ENCODE results near the gene LSM11.
"Not testable (repeated sequence)": the region's sequence is repeated elsewhere in the genome, so short reads cannot be mapped to it uniquely, and the experiment has no call there.

LSM11 gene

DNA sequence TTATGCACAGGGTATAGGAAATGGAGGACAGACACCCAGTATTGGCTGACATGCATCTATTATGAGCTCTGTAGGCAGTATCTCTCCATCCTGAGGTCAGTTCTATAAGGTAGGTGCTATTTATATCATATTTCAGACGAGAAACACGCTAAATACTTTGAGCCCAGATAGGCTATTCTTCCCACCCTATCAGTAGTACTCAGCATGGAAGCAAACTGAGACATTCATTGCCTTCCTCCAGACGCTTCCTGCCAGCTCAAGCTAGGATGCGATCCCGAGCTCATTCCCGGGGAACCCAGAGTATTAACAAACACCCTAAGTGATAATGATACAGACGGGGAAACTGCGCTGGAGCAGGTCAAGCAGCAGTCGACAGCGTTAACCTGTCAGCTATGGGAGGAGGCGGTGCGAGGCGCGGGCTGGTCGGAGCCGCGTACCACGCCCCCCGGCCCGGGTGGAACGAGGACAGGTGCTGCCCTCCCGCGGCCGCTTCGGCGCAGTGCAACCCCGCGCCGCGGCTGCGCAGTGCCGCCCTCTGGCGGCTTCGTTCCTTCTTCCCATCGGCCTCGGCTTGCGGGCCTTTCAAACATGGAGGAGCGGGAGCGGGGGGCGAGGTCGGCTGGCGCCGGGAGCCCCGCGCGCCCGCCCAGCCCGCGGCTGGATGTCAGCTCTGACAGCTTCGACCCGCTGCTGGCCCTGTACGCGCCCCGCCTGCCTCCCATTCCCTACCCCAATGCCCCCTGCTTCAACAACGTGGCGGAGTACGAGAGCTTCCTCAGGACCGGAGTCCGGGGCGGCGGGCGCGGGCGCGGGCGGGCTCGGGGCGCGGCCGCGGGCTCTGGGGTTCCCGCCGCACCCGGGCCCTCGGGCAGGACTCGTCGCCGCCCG lies at the start of gene LSM11:
Gene LSM11, plus strand, starts transcription at position 550 of the 888 bp plus-strand sequence. Its CDS starts 39 bp downstream, at position 589.
- DNase-seq = peak; percentile 75

DNA sequence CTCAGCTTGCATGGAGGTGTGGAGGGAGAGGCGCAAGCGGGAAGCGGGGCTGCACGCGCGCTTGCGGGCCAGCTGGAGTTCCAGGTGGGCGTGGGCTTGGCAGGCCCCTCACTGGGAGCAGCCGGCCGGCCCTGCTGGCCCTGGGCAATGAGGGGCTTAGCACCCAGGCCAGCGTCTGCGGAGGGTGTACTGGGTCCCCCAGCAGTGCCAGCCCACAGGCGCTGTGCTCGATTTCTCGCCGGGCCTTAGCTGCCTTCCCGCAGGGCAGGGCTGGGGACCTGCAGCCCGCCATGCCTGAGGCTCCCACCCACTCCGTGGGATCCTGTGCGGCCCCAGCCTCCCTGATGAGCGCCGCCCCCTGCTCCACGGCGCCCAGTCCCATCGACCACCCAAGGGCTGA lies 49.7 kb upstream of the LSM11 start:
- DNase-seq = not testable (repeated sequence)

DNA sequence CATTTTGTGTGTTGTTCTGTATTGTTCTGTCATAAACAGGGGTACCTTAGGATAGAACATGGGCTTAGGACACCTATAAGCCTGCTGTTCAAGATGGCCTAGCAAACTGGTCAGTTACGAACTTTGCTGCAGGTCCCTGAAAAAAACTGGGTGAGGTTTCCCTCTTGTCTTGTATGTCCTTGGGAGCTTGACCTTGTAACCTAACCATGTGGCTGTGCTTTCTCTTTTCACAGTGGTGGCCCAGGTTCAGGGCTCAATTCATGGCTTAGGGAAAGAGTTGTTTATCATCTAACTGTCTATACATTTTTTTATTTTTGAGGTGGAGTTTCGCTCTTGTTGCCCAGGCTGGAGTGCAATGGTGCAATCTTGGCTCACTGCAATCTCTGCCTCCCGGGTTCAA lies 47.4 kb upstream of the LSM11 start:
- DNase-seq = not testable (repeated sequence)

DNA sequence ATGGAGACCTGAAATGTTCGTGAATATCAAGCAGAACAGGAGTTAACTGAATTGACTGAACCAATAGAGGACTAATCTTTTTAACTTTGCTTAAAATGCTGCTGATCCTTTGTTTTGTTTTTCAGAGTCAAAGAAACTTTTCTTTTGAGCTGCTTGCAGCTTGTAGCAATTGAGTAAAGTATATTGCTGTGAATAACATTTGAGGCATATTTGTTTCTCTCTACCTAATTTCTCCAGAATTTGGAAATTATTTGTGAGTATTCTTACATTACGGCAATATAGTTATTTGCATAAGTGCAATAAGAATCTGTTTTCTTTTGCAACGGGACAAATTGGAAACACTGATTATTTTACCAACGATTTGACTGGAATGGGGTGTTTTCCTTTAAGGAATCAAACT lies 44.8 kb upstream of the LSM11 start:
- not testable (repeated sequence) for DNase-seq

DNA sequence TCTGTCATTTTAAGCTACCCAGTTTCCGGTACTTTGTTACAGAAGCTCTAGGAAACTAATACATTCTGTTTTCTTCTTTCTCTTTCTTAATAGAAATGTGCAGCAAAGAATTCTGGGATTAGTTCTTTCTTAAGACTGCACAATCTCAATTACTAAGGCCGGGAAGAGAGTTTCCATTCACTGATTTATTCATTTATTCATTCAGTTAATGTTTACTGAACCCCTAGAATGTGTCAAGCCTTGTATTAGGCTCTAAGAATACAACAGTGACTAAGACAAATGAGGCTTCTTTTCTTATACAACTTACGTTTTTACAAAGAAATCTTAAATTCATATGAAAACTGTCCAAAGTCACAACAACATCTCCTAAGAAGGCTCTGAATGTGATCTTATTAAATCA lies 39.8 kb upstream of the LSM11 start:
- no peak for DNase-seq

DNA sequence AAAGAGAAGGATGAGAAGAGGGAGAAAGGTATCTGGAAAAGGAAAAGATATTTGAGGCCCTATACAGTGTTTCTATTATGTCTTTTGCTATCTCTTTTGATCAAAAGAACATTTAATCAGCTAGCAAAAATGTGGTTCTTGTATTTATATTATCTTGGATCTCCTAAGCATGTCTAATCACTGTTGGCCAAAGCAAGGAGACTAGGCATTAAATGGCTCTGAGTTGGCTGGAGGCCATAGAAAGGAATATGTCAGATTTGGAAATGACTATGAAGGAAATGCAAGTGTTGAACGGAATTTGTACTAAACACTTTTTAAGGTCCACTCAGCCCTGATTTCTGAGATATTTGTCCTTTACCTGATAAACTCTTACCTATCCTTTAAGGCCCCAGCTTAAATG lies 34.6 kb upstream of the LSM11 start:
- peak; percentile 39 for DNase-seq

DNA sequence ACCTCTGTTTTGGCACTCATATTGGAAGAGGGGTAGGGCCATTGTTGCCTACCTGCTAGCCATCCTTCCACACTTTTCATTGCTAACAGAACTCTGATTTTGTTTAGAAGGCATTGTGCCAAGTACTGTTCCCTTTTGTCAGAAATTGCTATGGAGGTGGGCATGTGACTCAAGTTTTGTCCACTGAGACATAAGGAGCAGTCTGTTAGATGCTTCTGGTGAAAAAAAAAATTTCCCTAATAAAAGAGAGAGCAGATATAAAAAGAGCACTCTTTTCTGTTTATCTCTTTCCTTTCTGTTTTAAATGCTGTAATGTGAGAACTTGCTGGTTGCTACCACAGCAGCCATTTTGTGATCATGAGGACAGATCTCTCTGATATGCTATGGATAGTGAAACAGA lies 34.2 kb upstream of the LSM11 start:
- DNase-seq = no peak

DNA sequence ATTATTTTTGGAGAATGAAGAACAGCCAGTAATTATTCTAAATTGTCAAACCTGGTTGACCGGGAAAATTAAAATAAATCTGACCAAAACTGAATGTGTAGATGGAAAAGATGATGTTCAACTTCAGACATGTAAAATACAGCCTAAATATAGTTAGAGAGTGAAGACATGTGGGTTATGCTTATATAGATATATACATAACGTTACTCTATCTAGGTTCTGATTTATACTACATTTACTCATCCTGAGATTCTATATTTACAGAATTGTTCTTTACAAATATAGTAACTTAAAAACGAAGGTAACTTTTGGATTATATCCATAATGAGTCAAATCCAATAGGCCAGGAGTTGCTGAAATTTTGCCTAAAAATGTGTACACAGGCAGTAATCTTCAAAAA lies 33.1 kb upstream of the LSM11 start:
- DNase-seq = no peak

DNA sequence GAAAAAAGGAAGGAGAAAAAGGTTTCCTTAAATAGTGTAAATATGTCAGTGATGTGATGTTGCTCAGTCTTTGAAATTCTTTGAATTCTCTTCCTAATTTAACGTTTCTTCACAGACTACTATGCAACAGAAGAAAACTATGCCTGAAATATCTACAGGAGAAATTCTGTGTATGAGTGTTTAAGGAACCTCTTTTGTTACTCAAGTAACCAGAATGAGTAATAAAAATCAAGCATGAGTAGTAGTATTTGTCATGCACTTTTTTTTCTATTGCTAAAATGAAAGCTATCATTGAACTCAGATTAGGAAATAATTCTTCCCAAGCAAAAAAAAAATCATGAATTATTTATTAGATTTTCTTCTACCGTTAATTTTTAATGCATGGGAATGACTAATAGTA lies 32.6 kb upstream of the LSM11 start:
- peak; percentile 86 for DNase-seq

DNA sequence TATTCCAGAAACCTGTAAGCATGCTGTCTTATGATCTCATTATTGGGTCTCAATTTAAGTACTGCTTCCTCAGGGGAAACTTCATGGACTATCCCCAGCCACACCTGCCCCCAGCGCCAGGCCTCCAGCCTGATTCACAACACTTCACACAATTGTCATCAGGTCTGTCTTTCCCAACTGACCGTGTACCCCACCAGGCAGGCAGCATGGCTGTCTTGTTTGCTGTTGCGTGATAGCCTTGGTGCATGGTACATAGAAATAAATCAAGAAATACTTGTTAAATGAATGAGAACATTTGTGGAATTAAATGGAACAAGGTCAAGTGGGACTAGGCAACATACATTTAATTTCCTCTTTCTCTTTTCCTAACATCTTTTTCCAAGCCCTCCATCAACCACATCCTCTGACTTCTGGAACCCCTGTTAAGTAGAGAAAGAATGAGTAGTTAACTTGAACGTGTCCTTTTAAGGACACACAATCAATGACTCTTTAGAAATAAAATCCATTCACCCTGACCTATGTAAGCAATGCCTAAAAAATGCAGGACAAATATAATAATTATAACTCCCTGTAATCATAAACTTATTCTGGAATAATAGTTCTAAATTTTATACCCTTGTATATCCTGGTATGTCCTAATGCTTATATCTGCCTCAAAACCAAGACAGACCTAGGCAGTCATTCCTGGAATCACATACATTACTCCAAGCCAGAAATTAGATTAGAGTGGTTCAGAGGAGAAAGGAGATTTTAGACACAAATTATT lies 29.5 kb upstream of the LSM11 start:
- DNase-seq = peak; percentile 45

DNA sequence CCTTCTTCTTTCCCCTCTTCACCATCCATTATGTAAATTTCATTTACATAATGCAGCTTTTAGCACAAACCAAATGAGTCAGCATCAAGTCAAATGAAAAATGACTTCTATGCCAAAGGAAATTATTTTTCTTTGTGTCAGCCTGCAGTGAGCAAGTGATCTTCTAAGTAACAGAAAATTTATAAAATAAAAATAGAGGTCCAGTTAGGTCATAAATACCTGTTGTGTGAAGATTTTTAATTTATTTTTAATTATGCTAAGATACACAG lies 29.0 kb upstream of the LSM11 start:
- DNase-seq = no peak

DNA sequence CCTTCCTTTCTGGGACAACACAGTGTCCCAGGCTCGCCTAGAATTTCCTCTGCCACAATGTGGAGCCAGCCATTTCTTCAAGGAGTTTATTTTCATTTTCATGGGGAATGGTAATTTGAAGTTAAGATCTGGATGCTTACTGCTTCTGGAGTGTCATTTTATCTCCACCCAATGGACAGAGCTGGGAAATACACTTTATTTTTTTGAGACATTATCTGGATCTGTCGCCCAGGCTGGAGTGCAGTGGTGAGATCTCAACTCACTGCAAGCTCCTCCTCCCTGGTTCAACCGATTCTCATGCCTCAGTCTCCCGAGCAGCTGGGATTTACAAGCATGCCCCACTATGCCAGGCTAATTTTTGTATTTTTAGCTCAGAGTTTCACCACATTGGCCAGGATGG lies 25.0 kb upstream of the LSM11 start:
- DNase-seq = peak; percentile 79

DNA sequence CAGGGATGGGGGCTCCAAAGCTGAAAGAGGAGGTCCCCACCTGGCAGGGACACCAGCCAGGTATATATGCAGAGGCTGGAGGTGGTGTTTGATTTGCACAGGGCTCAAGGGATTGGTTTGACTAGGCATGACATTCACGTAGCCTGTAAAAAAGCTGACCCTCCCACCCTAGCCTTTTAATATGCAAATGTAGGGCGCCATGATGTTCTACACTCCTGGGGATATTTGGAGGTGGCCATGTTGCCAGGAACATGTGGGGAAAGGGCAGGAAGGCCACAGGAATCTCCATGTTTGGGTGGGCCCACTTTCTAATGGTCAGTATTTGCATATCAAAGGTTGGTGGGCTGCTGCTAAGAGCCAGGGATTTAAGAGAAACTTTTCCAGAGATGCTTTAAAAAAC lies 24.3 kb upstream of the LSM11 start:
- no peak for DNase-seq

DNA sequence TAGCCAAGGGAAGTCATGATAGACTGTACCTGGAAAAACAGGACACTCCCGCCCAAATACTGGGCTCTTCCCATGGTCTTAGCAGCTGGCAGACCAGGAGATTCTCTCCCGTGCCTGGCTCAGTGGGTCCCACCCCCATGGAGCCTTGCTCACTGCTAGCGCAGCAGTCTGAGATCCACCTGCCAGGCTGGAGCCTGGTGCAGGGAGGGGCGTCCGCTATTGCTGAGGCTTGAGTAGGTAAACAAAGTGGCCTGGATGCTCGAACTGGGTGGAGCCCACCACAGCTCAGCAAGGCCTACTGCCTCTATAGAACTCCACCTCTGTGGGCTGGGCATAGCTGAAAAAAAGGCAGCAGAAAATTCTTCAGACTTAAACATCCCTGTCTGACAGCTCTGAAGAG lies 22.4 kb upstream of the LSM11 start:
- DNase-seq = no peak

DNA sequence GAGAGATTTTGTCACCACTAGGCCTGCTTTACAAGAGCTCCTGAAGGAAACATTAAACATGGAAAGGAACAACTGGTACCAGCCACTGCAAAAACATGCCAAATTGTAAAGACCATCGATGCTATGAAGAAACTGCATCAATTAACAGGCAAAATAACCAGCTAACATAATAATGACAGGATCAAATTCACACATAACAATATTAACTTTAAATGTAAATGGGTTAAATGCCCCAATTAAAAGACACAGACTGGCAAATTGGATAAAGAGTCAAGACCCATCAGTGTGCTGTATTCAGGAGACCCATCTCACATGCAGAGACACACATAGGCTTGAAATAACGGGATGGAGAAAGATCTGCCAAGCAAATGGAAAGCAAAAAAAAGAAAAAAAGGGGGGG lies 20.6 kb upstream of the LSM11 start:
- not testable (repeated sequence) for DNase-seq

DNA sequence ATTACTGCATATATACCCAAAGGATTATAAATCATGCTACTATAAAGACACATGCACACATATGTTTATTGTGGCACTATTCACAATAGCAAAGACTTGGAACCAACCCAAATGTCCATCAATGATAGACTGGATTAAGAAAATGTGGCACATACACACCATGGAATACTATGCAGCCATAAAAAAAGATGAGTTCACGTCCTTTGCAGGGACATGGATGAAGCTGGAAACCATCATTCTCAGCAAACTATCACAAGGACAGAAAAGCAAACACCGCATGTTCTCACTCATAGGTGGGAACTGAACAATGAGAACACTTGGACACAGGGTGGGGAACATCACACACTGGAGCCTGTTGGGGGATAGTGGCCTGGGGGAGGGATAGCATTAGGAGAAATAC lies 16.9 kb upstream of the LSM11 start:
- DNase-seq = not testable (repeated sequence)

DNA sequence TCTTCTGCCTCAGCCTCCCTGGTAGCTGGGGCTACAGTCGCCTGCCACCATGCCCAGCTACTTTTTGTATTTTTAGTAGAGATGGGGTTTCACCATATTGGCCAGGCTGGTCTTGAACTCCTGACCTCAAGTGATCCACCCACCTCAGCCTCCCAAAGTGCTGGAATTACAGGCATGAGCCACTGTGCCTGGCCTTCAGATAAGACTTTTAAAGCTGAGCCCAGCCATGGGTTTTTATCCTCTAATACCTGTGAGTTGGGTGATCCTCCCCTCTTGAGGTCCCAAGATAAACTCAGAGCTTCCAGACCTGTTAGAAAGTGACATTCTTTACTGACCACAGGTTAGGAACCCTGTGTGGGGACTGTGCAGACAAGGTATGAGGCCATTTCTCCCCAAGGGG lies 15.7 kb upstream of the LSM11 start:
- not testable (repeated sequence) for DNase-seq

DNA sequence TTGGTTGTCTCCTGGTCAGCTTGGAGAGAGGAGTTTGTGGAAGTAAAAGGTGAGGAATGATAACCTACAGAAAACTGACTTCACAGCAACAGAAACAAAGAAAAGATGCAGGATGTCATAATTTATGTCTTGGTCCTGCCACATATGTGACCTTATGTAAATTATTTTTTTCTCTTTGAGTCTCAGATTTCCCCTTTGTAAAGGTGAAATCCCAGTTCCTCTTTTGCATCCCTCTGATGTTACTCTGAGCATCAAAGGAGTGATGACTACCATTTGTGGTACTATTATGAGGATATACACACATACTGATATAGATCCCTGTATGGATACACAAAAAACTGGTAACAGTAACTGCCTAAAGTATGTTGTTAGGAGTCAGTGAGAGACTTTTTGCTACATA lies 13.7 kb upstream of the LSM11 start:
- DNase-seq = no peak

DNA sequence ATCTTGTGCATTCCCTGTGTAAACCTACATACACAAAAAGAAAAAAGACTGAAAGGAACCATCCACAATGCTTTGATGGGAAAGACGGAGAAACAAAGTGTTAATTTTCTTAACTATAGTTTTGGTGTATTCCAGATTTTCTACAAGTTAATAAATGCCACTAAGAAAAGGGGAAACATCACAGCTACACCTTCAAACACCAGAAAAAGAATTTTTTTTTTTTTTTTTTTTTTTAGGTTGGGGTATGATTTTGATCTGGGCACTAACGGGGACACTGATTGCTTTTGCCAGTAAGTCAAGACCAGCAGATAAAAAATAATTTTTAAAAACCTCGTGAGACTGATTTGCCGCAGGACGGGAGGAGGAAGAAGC lies 12.6 kb upstream of the LSM11 start:
- DNase-seq = no peak

DNA sequence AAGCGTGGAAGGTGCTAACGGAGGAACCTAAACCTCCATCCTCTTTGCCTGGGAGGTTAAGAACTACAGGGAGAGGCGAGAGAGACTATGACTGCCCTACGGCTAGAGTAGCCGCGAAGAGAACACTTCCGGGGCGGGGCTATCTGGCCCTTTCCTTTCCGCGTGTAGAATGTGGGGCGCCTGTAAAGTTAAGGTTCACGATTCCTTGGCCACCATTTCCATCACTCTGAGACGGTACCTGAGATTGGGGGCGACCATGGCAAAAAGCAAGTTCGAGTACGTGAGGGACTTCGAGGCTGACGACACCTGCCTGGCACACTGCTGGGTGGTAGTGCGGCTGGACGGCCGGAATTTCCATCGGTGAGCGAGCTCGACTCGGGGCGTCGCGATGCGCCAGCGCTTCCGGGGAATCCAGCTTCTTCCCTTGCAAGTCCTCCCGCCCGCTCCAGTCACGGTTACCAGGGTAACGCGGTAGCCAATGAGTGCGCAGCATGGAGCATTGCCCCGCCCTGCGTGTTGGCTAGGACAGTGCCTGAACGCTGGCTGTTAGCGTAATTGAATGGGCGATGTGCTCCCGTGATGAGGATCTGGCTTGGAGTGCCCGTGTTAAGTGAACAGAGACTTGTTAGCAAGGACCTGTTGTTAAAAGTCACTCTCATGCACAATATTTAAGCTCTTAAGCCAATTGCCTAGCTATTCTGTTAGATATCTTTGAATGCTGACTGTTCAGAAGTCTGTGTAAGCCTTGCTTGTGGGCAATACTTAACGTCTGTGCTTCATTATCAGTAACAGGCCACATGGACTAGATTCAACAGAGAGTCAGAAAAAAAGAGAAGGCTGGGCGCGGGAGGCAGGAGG lies 12.0 kb upstream of the LSM11 start, which contains the start of gene THG1L:
Gene THG1L, plus strand, starts transcription at position 149 of the 858 bp plus-strand sequence. Its CDS starts 21 bp downstream, at position 170.
- DNase-seq = peak; percentile 98

DNA sequence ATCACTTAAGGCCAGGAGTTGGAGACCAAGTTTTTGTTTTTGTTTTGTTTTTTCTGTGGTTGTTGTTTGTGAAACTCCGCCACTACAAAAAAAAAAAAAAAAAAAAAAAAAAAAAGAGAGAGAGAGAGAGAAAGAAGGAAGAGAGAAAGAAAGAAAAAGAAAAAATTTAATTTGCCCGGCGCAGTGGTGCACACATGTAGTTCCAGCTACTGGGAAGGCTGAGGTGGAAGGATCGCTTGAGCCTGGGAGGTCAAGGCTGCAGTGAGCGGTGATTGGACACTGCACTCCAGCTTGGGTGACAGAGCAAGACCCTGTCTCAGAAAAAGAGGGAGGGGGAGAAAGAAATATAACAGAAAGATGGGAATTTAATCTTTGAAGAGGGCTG lies 11.4 kb upstream of the LSM11 start:
- no peak for DNase-seq

DNA sequence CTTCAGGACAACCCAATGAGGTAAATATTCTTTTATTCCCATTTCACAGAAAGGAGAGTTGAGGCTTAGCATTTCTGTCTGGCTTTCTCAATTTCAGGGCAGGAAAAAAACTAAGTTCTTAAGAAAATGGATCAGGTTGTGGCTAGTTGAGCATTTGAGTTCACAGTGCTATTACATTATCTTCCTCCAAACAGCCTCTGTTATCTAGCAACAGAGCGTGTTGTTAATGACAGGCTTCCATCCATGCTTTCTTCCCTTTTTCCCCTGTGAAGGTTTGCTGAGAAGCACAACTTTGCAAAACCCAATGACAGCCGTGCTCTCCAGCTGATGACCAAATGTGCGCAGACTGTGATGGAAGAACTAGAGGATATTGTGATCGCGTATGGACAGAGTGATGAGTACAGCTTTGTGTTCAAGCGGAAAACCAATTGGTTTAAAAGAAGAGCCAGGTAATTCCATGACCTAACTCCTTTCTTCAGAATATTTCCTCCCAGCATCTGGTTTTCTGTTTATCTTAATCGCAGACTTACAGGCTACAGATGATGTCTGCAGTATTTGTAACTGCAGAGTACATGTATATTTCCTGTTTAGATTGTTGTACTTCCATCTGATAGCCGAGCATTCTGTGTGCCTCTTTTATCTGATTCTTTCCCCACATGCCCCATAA lies 10.8 kb upstream of the LSM11 start:
- no peak for DNase-seq

DNA sequence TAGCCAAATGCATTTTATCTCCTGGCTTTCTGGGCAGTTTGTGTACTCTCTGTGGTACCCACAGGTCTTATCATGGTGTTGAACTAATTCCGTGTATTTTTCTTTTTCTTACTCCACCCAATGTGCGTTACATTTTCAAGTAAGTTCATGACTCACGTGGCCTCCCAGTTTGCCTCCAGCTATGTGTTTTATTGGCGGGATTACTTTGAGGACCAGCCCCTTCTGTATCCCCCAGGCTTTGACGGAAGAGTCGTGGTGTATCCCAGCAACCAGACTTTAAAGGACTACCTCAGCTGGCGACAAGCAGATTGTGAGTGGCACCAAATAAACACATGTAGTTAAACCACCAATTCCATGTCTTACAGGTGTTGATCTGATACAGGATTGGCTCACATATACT lies 9.1 kb upstream of the LSM11 start:
- no peak for DNase-seq

All from fibroblast of upper back skin (primary cell).